ENCODE results near the gene SMTN. TPM values are rescaled to one million over a fixed set of nuclear protein-coding genes. Genes with fewer than 3 reads are reported as not detected.

SMTN gene
- total and polyA plus RNA-seq, 10 of the 15 experiments (the other 5 are each of a cell fraction or from before 2014, with no cell fraction given), result 0.92 to 21.9 (median 4.8) TPM

DNA sequence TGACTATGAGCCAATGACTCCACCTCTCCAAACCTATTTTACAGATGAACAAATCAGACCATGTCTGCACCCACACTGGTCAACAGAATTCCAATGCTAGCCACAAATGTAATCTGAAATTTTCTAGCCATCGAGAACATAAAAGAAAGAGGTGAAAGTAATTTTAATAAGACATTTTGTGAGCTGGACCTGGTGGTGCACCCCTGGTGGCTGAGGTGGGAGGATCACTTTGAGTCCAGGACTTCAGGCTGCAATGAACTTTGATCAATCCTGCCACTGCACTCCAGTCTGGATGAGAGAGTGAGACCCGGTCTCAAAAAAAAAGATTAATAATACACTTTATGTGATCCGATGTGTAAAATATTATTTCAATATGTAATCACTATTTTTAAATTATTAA, 69.5 kb downstream of the SMTN start:
- in situ Hi-C loops (cut with MboI), result no loop called here
- POLR2A ChIA-PET, result no interaction called here

DNA sequence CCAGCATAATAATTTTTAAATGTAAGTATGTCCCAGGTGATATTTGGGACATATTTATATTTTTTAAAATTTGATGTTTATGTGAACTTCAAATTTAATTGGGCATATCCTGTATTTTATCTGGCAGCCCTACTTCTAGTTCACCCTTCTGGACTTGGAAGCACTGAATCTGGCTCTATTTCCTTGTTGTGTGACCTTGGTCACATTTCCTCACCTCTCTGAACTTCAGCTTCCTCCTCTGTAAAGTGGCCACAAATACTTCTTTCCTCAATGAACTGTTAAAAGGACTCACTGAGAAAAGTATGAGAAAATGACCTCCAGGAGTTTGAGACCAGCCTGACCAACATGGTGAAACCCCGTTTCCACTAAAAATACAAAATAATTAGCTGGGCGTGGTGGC, 70.8 kb downstream of the SMTN start:
- no peaks in the 10 kb centered on the region for H3K36me3 ChIP-seq (ENCODE audit: control insufficient read depth in 2 of 2, insufficient read depth in 2 of 2, low read length in 1 of 2)
- ChIA-PET POLR2A (interaction anchor here (0.7 kb wide), 1 partner anchor 226 kb away, joined by 3 read pairs; no protein-coding TSS in a partner anchor), SMC1A (ENCODE audit: uncharacterized antibody, unreplicated experiment) (no interaction called here), CTCF (interaction anchor here (0.6 kb wide), 1 partner anchor 1052 kb away, joined by 3 read pairs; no protein-coding TSS in a partner anchor), RAD21 (ENCODE audit: unreplicated experiment) (no interaction called here)
- no TSS peak for BruUV-seq (replicated peaks)
- H3K27ac ChIP-seq (ENCODE audit: control insufficient read depth, insufficient read depth), result no peak overlapping the region
- no peak overlapping the region for H3K9ac ChIP-seq (ENCODE audit: control insufficient read depth, insufficient read depth, low read length)
- H3K79me2 ChIP-seq (ENCODE audit: control insufficient read depth, insufficient read depth, low read length), result no peaks in the 10 kb centered on the region
- H2AFZ ChIP-seq (ENCODE audit: control insufficient read depth, low read depth, low read length), result no peak overlapping the region
- in situ Hi-C loops (cut with MboI) (no loop called here), intact Hi-C loops (cut with micrococcal nuclease; ENCODE audit: unreplicated experiment) (no loop called here)
- H3K27me3 ChIP-seq (replicated peaks in 1 of 2; ENCODE audit: control insufficient read depth in 2 of 2, insufficient read depth in 2 of 2, low read length in 1 of 2), result no peaks in the 10 kb centered on the region; a peak in 1 of 4 replicates
- no peak overlapping the region for H3K4me2 ChIP-seq (ENCODE audit: control insufficient read depth, insufficient read depth)
- FAIRE-seq (no peak), ATAC-seq (no peak), DNase-seq (ENCODE audit: low read depth, low spot score) (no peak)
- WGBS (ENCODE audit: insufficient coverage, insufficient replicate concordance, low lambda C conversion rate, missing lambda C conversion rate), result 90% methylated on average over 2 of the region's 2 CpGs
- H3K9me3 ChIP-seq (replicated peaks; ENCODE audit: control insufficient read depth, insufficient read depth, low read length), result no peaks in the 10 kb centered on the region
- H4K20me1 ChIP-seq (ENCODE audit: control insufficient read depth, insufficient read depth), result no peaks in the 10 kb centered on the region
- no peak overlapping the region for H3K4me3 ChIP-seq
- no peaks in the 10 kb centered on the region for H3K4me1 ChIP-seq (ENCODE audit: control insufficient read depth, insufficient read depth, low read length)
- TF ChIP-seq MEF2B (IDR thresholded peaks at IDR 0.05; ENCODE audit: partially characterized antibody, poor library complexity, severe bottlenecking) (no peak), SREBF1 (IDR thresholded peaks at IDR 0.05; ENCODE audit: low read length) (no peak), DPF2 (IDR thresholded peaks at IDR 0.05) (no peak), EGR1 (IDR thresholded peaks at IDR 0.05; ENCODE audit: borderline replicate concordance in 1 of 2, low read depth in 2 of 2, low read length in 2 of 2) (no peak), TCF12 (IDR thresholded peaks at IDR 0.05; ENCODE audit: low read depth, low read length) (no peak), NBN (IDR thresholded peaks at IDR 0.05) (no peak), HCFC1 (IDR thresholded peaks at IDR 0.05; ENCODE audit: low read length) (no peak), ZSCAN29 (IDR thresholded peaks at IDR 0.05) (no peak)
- TF ChIP-seq, protein P1, sequence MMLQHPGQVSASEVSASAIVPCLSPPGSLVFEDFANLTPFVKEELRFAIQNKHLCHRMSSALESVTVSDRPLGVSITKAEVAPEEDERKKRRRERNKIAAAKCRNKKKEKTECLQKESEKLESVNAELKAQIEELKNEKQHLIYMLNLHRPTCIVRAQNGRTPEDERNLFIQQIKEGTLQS (IDR thresholded peaks at IDR 0.05; ENCODE audit: borderline replicate concordance, extremely low read depth, low read depth, low read length), result no peak

More for the DNA sequence above, 69.5 kb downstream of the SMTN start:
- no peak for FAIRE-seq
- Histone ChIP-seq H3K9me3 (replicated peaks; ENCODE audit: control insufficient read depth, insufficient read depth, low read length) (no peaks in the 10 kb centered on the region), H3K9ac (ENCODE audit: control insufficient read depth, insufficient read depth, low read length) (no peak overlapping the region), H3K4me3 (no peak overlapping the region), H3K36me3 (ENCODE audit: control insufficient read depth in 2 of 2, insufficient read depth in 2 of 2, low read length in 1 of 2) (no peaks in the 10 kb centered on the region), H2AFZ (ENCODE audit: control insufficient read depth, low read depth, low read length) (no peak overlapping the region), H3K4me1 (ENCODE audit: control insufficient read depth, insufficient read depth, low read length) (no peaks in the 10 kb centered on the region), H3K27me3 (replicated peaks in 1 of 2; ENCODE audit: control insufficient read depth in 2 of 2, insufficient read depth in 2 of 2, low read length in 1 of 2) (no peaks in the 10 kb centered on the region), H3K27ac (ENCODE audit: control insufficient read depth, insufficient read depth) (no peak overlapping the region), H3K79me2 (ENCODE audit: control insufficient read depth, insufficient read depth, low read length) (no peaks in the 10 kb centered on the region), H4K20me1 (ENCODE audit: control insufficient read depth, insufficient read depth) (no peaks in the 10 kb centered on the region), H3K4me2 (ENCODE audit: control insufficient read depth, insufficient read depth) (no peak overlapping the region)
- CTCF ChIA-PET, result interaction anchor here (0.7 to 1.7 kb wide), 2 partner anchors 9 to 114 kb away, joined by 3 to 7 read pairs; partner anchors contain the start of gene RNF185
- SMC1A ChIA-PET (ENCODE audit: uncharacterized antibody, unreplicated experiment), result no interaction called here
- no peak for TF ChIP-seq MXI1 (IDR thresholded peaks at IDR 0.05; ENCODE audit: low read depth, low read length)
- TF ChIP-seq, protein P2, sequence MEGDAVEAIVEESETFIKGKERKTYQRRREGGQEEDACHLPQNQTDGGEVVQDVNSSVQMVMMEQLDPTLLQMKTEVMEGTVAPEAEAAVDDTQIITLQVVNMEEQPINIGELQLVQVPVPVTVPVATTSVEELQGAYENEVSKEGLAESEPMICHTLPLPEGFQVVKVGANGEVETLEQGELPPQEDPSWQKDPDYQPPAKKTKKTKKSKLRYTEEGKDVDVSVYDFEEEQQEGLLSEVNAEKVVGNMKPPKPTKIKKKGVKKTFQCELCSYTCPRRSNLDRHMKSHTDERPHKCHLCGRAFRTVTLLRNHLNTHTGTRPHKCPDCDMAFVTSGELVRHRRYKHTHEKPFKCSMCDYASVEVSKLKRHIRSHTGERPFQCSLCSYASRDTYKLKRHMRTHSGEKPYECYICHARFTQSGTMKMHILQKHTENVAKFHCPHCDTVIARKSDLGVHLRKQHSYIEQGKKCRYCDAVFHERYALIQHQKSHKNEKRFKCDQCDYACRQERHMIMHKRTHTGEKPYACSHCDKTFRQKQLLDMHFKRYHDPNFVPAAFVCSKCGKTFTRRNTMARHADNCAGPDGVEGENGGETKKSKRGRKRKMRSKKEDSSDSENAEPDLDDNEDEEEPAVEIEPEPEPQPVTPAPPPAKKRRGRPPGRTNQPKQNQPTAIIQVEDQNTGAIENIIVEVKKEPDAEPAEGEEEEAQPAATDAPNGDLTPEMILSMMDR (IDR thresholded peaks at IDR 0.05 in 2 of 3, conservative IDR thresholded peaks at IDR 0.05 in 1 of 3; ENCODE audit: control insufficient read depth in 2 of 3, extremely low read depth in 1 of 3, insufficient read depth in 1 of 3, low read depth in 3 of 3, low read length in 3 of 3), result peak; percentile 2 to 38 (median 33); a peak in 2 of 6 replicates
- DNase-seq (ENCODE audit: low read depth, low spot score), result no peak
- peak; percentile 61 for ATAC-seq
- 41% methylated on average over 3 of the region's 3 CpGs for WGBS (ENCODE audit: insufficient coverage, insufficient replicate concordance, low lambda C conversion rate, missing lambda C conversion rate)
- RAD21 ChIA-PET (ENCODE audit: unreplicated experiment), result no interaction called here
- BruUV-seq (replicated peaks), result no TSS peak
- intact Hi-C loops (cut with micrococcal nuclease; ENCODE audit: unreplicated experiment), result no loop called here
